ENCODE measurements around the gene NUDT16L1. TPM values are rescaled to one million over a fixed set of nuclear protein-coding genes. Genes with fewer than 3 reads are reported as not detected.
"Not testable (repeated sequence)": the region's sequence is repeated elsewhere in the genome, so short reads cannot be mapped to it uniquely, and the experiment has no call there.

NUDT16L1 gene
- total and polyA plus RNA-seq, 2 donors, result 17.0 to 38.4 TPM

GRCh38 chr16:4723071-4723767, 29.9 kb downstream of the NUDT16L1 start:
- DNase-seq (ENCODE audit: extremely low spot score), result no peak
- 94% methylated on average over 14 of the region's 14 CpGs for WGBS
- H3K27ac ChIP-seq (ENCODE audit: low read depth), result no peak overlapping the region
- H3K4me3 ChIP-seq (ENCODE audit: low read depth, low read length), result no peak overlapping the region
- no peaks in the 10 kb centered on the region for H3K4me1 ChIP-seq (ENCODE audit: insufficient read depth)
- no peaks in the 10 kb centered on the region for H3K36me3 ChIP-seq (ENCODE audit: insufficient read depth)

- Histone ChIP-seq H3K27ac (ENCODE audit: low read depth) (no peak overlapping the region), H3K4me1 (ENCODE audit: insufficient read depth) (no peaks in the 10 kb centered on the region), H3K4me3 (ENCODE audit: low read depth, low read length) (no peak overlapping the region), H3K36me3 (ENCODE audit: insufficient read depth) (no peaks in the 10 kb centered on the region)
- DNase-seq (ENCODE audit: extremely low spot score), result no peak
- 91% methylated on average over 11 of the region's 11 CpGs for WGBS
Measured at GRCh38 chr16:4724661-4725270, 31.4 kb downstream of the NUDT16L1 start.

GRCh38 chr16:4726616-4727015, 33.3 kb downstream of the NUDT16L1 start:
- Histone ChIP-seq H3K27ac (ENCODE audit: low read depth) (no peak overlapping the region), H3K4me3 (ENCODE audit: low read depth, low read length) (no peak overlapping the region), H3K36me3 (ENCODE audit: insufficient read depth) (no peaks in the 10 kb centered on the region), H3K4me1 (ENCODE audit: insufficient read depth) (no peaks in the 10 kb centered on the region)
- WGBS, result 95% methylated on average over 18 of the region's 18 CpGs
- DNase-seq (ENCODE audit: extremely low spot score), result no peak

- no peaks in the 10 kb centered on the region for H3K36me3 ChIP-seq (ENCODE audit: insufficient read depth)
- no peak overlapping the region for H3K27ac ChIP-seq (ENCODE audit: low read depth)
- DNase-seq (ENCODE audit: extremely low spot score), result no peak
- H3K4me1 ChIP-seq (ENCODE audit: insufficient read depth), result no peaks in the 10 kb centered on the region
- H3K4me3 ChIP-seq (ENCODE audit: low read depth, low read length), result no peak overlapping the region
- 95% methylated on average over 8 of the region's 8 CpGs for WGBS
Measured at GRCh38 chr16:4728676-4729075, 35.3 kb downstream of the NUDT16L1 start.

- Histone ChIP-seq H3K36me3 (ENCODE audit: insufficient read depth) (no peaks in the 10 kb centered on the region), H3K4me1 (ENCODE audit: insufficient read depth) (no peaks in the 10 kb centered on the region), H3K4me3 (ENCODE audit: low read depth, low read length) (no peak overlapping the region), H3K27ac (ENCODE audit: low read depth) (no peak overlapping the region)
- no peak for DNase-seq (ENCODE audit: extremely low spot score)
- 93% methylated on average over 15 of the region's 15 CpGs for WGBS
Measured at GRCh38 chr16:4729876-4730275, 36.5 kb downstream of the NUDT16L1 start.

- Histone ChIP-seq H3K36me3 (ENCODE audit: insufficient read depth) (no peaks in the 10 kb centered on the region), H3K4me1 (ENCODE audit: insufficient read depth) (no peaks in the 10 kb centered on the region), H3K27ac (ENCODE audit: low read depth) (no peak overlapping the region), H3K4me3 (ENCODE audit: low read depth, low read length) (peak overlapping the region; percentile 98)
- WGBS, result 25% methylated on average over 17 of the region's 17 CpGs
- no peak for DNase-seq (ENCODE audit: extremely low spot score)
Measured at GRCh38 chr16:4733211-4733742, 39.9 kb downstream of the NUDT16L1 start.

- H3K4me3 ChIP-seq (ENCODE audit: low read depth, low read length), result peak overlapping the region; percentile 98
- no peaks in the 10 kb centered on the region for H3K36me3 ChIP-seq (ENCODE audit: insufficient read depth)
- WGBS, result under 1% methylated on average over 19 of the region's 19 CpGs
- no peak overlapping the region for H3K27ac ChIP-seq (ENCODE audit: low read depth)
- DNase-seq (ENCODE audit: extremely low spot score), result no peak
- no peaks in the 10 kb centered on the region for H3K4me1 ChIP-seq (ENCODE audit: insufficient read depth)
Measured at GRCh38 chr16:4733747-4734062, 40.3 kb downstream of the NUDT16L1 start.

GRCh38 chr16:4734063-4734729, 40.8 kb downstream of the NUDT16L1 start, which contains the start of the genes ANKS3 and DNAAF8:
ANKS3 (minus strand) TSS chr16:4734271; CDS start chr16:4730149, 4,122 bp downstream.
DNAAF8 (plus strand) TSS chr16:4734537; CDS start chr16:4736515, 1,978 bp downstream.
- Histone ChIP-seq H3K4me1 (ENCODE audit: insufficient read depth) (no peaks in the 10 kb centered on the region), H3K27ac (ENCODE audit: low read depth) (no peak within 1 kb of the TSS), H3K36me3 (ENCODE audit: insufficient read depth) (no peaks in the 10 kb centered on the region), H3K4me3 (ENCODE audit: low read depth, low read length) (peak within 1 kb of the TSS; percentile 98)
- DNase-seq (ENCODE audit: extremely low spot score), result peak; percentile 89
- under 1% methylated on average over 70 of the region's 70 CpGs for WGBS

- H3K4me1 ChIP-seq (ENCODE audit: insufficient read depth), result no peaks in the 10 kb centered on the region
- H3K4me3 ChIP-seq (ENCODE audit: low read depth, low read length), result peak overlapping the region; percentile 98
- peak; percentile 70 for DNase-seq (ENCODE audit: extremely low spot score)
- no peak overlapping the region for H3K27ac ChIP-seq (ENCODE audit: low read depth)
- no peaks in the 10 kb centered on the region for H3K36me3 ChIP-seq (ENCODE audit: insufficient read depth)
- WGBS, result 6% methylated on average over 38 of the region's 38 CpGs
Measured at GRCh38 chr16:4734730-4735535, 41.6 kb downstream of the NUDT16L1 start.

- 81% methylated on average over 4 of the region's 4 CpGs for WGBS
- no peak overlapping the region for H3K4me3 ChIP-seq (ENCODE audit: low read depth, low read length)
- no peaks in the 10 kb centered on the region for H3K4me1 ChIP-seq (ENCODE audit: insufficient read depth)
- H3K27ac ChIP-seq (ENCODE audit: low read depth), result no peak overlapping the region
- H3K36me3 ChIP-seq (ENCODE audit: insufficient read depth), result no peaks in the 10 kb centered on the region
- DNase-seq (ENCODE audit: extremely low spot score), result no peak
Measured at GRCh38 chr16:4736546-4736945, 43.2 kb downstream of the NUDT16L1 start.

GRCh38 chr16:4737545-4737944, 44.2 kb downstream of the NUDT16L1 start:
- DNase-seq (ENCODE audit: extremely low spot score), result no peak
- WGBS, result 75% methylated on average over 15 of the region's 15 CpGs
- Histone ChIP-seq H3K4me1 (ENCODE audit: insufficient read depth) (no peaks in the 10 kb centered on the region), H3K27ac (ENCODE audit: low read depth) (no peak overlapping the region), H3K36me3 (ENCODE audit: insufficient read depth) (no peaks in the 10 kb centered on the region), H3K4me3 (ENCODE audit: low read depth, low read length) (no peak overlapping the region)

GRCh38 chr16:4738370-4738769, 45.0 kb downstream of the NUDT16L1 start:
- DNase-seq (ENCODE audit: extremely low spot score); H3K27ac ChIP-seq (ENCODE audit: low read depth); H3K4me1 ChIP-seq (ENCODE audit: insufficient read depth); H3K36me3 ChIP-seq (ENCODE audit: insufficient read depth); H3K4me3 ChIP-seq (ENCODE audit: low read depth, low read length): not testable (repeated sequence)
- 81% methylated on average over 5 of the region's 5 CpGs for WGBS

GRCh38 chr16:4743226-4743878, 50.0 kb downstream of the NUDT16L1 start:
- H3K27ac ChIP-seq (ENCODE audit: low read depth), result no peak overlapping the region
- no peaks in the 10 kb centered on the region for H3K36me3 ChIP-seq (ENCODE audit: insufficient read depth)
- DNase-seq (ENCODE audit: extremely low spot score), result no peak
- H3K4me3 ChIP-seq (ENCODE audit: low read depth, low read length), result no peak overlapping the region
- no peaks in the 10 kb centered on the region for H3K4me1 ChIP-seq (ENCODE audit: insufficient read depth)
- WGBS, result 46% methylated on average over 14 of the region's 14 CpGs
